HepG2 (cell line): ENCODE data around the gene DDRGK1. TPM values are rescaled to one million over a fixed set of nuclear protein-coding genes. Genes with fewer than 3 reads are reported as not detected.

Source experiments
- ARNTL ChIP-seq: sonication (generic); formaldehyde crosslinking; IDR thresholded peaks from 2 replicates; pipeline ENCODE4 v1.4.0; 2020; ENCODE audit warnings: mild to moderate bottlenecking, missing genetic modification reagents
- KLF6 ChIP-seq: IDR thresholded peaks from 2 replicates; pipeline ENCODE4 v1.8.0; 2016; ENCODE audit warnings: missing biosample characterization, missing genetic modification reagents
- MAFK ChIP-seq, 2 experiments: IDR thresholded peaks in 1 of 2; conservative IDR thresholded peaks in 1 of 2; 2 replicates each; pipeline ENCODE4 v1.6.1; 2011; ENCODE audit warnings: improper control_type of control experiment in 2 of 2, low read length in 2 of 2
- MTA1 ChIP-seq: sonication (generic); formaldehyde crosslinking; IDR thresholded peaks from 2 replicates; pipeline ENCODE4 v1.4.0; 2020; ENCODE audit warnings: missing genetic modification reagents, mild to moderate bottlenecking, borderline replicate concordance
- MTERF4 ChIP-seq: sonication (generic); formaldehyde crosslinking; IDR thresholded peaks from 2 replicates; pipeline ENCODE4 v1.8.0; 2023; ENCODE audit warnings: mild to moderate bottlenecking, missing genetic modification reagents
- NONO ChIP-seq, 2 experiments: fragments of 450-650 bp in 1 of 2; sonication (generic) in 1 of 2; formaldehyde crosslinking in 1 of 2; IDR thresholded peaks in 1 of 2; conservative IDR thresholded peaks in 1 of 2; 2 replicates each; pipeline versions ENCODE4 v1.6.1 to v1.8.0; 2017 to 2022; ENCODE audit warnings: mild to moderate bottlenecking in 1 of 2, missing genetic modification reagents in 1 of 2, moderate library complexity in 1 of 2
- REL ChIP-seq: sonication (generic); formaldehyde crosslinking; conservative IDR thresholded peaks from 2 replicates; pipeline ENCODE4 v1.8.0; 2022; ENCODE audit warnings: mild to moderate bottlenecking, missing genetic modification reagents, moderate library complexity
- SALL2 ChIP-seq: sonication (generic); formaldehyde crosslinking; IDR thresholded peaks from 2 replicates; pipeline ENCODE4 v1.8.1; 2023; ENCODE audit warnings: mild to moderate bottlenecking, missing genetic modification reagents, inconsistent platforms
- SIX1 ChIP-seq: sonication (generic); formaldehyde crosslinking; IDR thresholded peaks from 2 replicates; pipeline ENCODE4 v1.4.0; 2020; ENCODE audit warnings: missing genetic modification reagents, borderline replicate concordance
- SRSF1 ChIP-seq: fragments of 200-400 bp; formaldehyde crosslinking; optimal IDR thresholded peaks from 2 replicates; pipeline ENCODE3; 2017; ENCODE audit warnings: mild to moderate bottlenecking, low read depth, low read length, moderate library complexity
- YEATS2 ChIP-seq: sonication (generic); formaldehyde crosslinking; IDR thresholded peaks from 2 replicates; pipeline ENCODE4 v1.4.0; 2020; ENCODE audit warnings: missing genetic modification reagents, borderline replicate concordance
- ZBTB20 ChIP-seq: sonication (generic); formaldehyde crosslinking; IDR thresholded peaks from 2 replicates; pipeline ENCODE4 v1.8.1; 2023; ENCODE audit warnings: missing genetic modification reagents, low read depth, mild to moderate bottlenecking, borderline replicate concordance
- ZMAT3 ChIP-seq: sonication (generic); formaldehyde crosslinking; conservative IDR thresholded peaks from 2 replicates; pipeline ENCODE4 v1.7.0; 2021; ENCODE audit warnings: missing genetic modification reagents
- ZNF234 ChIP-seq: sonication (generic); formaldehyde crosslinking; conservative IDR thresholded peaks from 2 replicates; pipeline ENCODE4 v1.5.1; 2020; ENCODE audit warnings: mild to moderate bottlenecking, missing genetic modification reagents
- ZNF275 ChIP-seq: sonication (generic); formaldehyde crosslinking; IDR thresholded peaks from 2 replicates; pipeline ENCODE4 v1.8.0; 2022; ENCODE audit warnings: missing genetic modification reagents, mild to moderate bottlenecking, inconsistent platforms, borderline replicate concordance
- ZNF546 ChIP-seq: sonication (generic); formaldehyde crosslinking; conservative IDR thresholded peaks from 2 replicates; pipeline ENCODE4 v1.8.1; 2023; ENCODE audit warnings: mild to moderate bottlenecking, missing genetic modification reagents
- ZNF775 ChIP-seq: sonication (generic); formaldehyde crosslinking; IDR thresholded peaks from 2 replicates; pipeline ENCODE4 v1.4.0; 2020; ENCODE audit warnings: missing genetic modification reagents, mild to moderate bottlenecking, moderate library complexity, borderline replicate concordance
- ZNF788 ChIP-seq: sonication (generic); formaldehyde crosslinking; IDR thresholded peaks from 2 replicates; pipeline ENCODE4 v1.5.0; 2020; ENCODE audit warnings: mild to moderate bottlenecking, missing genetic modification reagents, borderline replicate concordance
- polyA plus RNA-seq, 8 experiments: library from polyadenylated mRNA; depleted of rRNA in 3 of 8; stranded (reverse) in 7 of 8; unstranded in 1 of 8; fragments of >200 nt; fragmentation: Illumina TruSeq in 4 of 8; extraction: Trizol in 4 of 8; gene quantifications; 2 replicates each; pipeline versions ENCODE4 v1.2.1 to v1.2.3, GENCODE V29; 2011 to 2016; ENCODE audit warnings: low read depth in 4 of 8, missing spikeins in 1 of 8, mixed read lengths in 1 of 8; ENCODE audit not compliant: insufficient read depth in 1 of 8
- total RNA-seq, 5 experiments: library from RNA; depleted of rRNA; stranded (reverse); fragments of >200 nt; fragmentation: Illumina TruSeq; extraction: Trizol; gene quantifications; 2 replicates each; pipeline ENCODE4 v1.2.3, GENCODE V29; 2016; ENCODE audit warnings: low read depth in 1 of 5
- TF ChIP-seq, protein P1 (sequence below): sonication (generic); formaldehyde crosslinking; IDR thresholded peaks from 2 replicates; pipeline ENCODE4 v1.5.0; 2020; ENCODE audit warnings: mild to moderate bottlenecking, missing genetic modification reagents, borderline replicate concordance
- TF ChIP-seq, protein P2 (sequence below): conservative IDR thresholded peaks from 2 replicates; pipeline ENCODE4 v1.6.1; 2018; ENCODE audit warnings: missing genetic modification reagents
- TF ChIP-seq, protein P3 (sequence below): sonication (generic); formaldehyde crosslinking; IDR thresholded peaks from 2 replicates; pipeline ENCODE4 v1.4.0; 2020; ENCODE audit warnings: missing genetic modification reagents, borderline replicate concordance

DDRGK1 gene
- total and polyA plus RNA-seq, 2 of the 13 experiments (the other 11 are each of a cell fraction or from before 2014, with no cell fraction given): 96.7 to 149 TPM

GRCh38 chr20:3168079-3168828 is 36.2 kb downstream of the DDRGK1 start (continued):
- 0 out of 2 replicates have a peak, but pooled peaks have one; percentile 53 for TF ChIP-seq KLF6 (CRISPR knock-in tag)
- TF ChIP-seq NONO (IDR thresholded peaks at IDR 0.05): no peak
- peak; percentile 76 for TF ChIP-seq NONO (CRISPR knock-in tag; conservative IDR thresholded peaks at IDR 0.05)
- no peak for TF ChIP-seq REL (CRISPR knock-in tag)
- peak; percentile 94; the same call in 1 of the 2 replicates for TF ChIP-seq ZNF275 (CRISPR knock-in tag)
- peak; percentile 96; the same call in 1 of the 2 replicates for TF ChIP-seq MTA1
- TF ChIP-seq ZNF546 (CRISPR knock-in tag): peak; percentile 52; the same call in 1 of the 2 replicates
- peak; percentile 87; the same call in 1 of the 2 replicates for TF ChIP-seq ZBTB20
- TF ChIP-seq, protein P1, sequence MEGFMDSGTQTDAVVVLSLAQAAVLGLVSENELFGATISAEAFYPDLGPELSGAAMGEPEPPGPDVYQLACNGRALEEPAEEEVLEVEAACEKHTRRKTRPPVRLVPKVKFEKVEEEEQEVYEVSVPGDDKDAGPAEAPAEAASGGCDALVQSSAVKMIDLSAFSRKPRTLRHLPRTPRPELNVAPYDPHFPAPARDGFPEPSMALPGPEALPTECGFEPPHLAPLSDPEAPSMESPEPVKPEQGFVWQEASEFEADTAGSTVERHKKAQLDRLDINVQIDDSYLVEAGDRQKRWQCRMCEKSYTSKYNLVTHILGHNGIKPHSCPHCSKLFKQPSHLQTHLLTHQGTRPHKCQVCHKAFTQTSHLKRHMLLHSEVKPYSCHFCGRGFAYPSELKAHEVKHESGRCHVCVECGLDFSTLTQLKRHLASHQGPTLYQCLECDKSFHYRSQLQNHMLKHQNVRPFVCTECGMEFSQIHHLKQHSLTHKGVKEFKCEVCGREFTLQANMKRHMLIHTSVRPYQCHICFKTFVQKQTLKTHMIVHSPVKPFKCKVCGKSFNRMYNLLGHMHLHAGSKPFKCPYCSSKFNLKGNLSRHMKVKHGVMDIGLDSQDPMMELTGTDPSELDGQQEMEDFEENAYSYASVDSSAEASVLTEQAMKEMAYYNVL (CRISPR knock-in tag): peak; percentile 70; the same call in 1 of the 2 replicates
- TF ChIP-seq MAFK (conservative IDR thresholded peaks at IDR 0.05 in 1 of 2, IDR thresholded peaks at IDR 0.05 in 1 of 2; ENCODE audit: low read length in 2 of 2): no peak
- TF ChIP-seq SALL2: peak; percentile 64; the same call in 1 of the 2 replicates
- TF ChIP-seq ZMAT3 (CRISPR knock-in tag): peak; percentile 83
- peak; percentile 95 for TF ChIP-seq MTERF4 (CRISPR knock-in tag)
- peak; percentile 90 for TF ChIP-seq ZNF788 (CRISPR knock-in tag)
- TF ChIP-seq SRSF1: no peak
- peak; percentile 72 for TF ChIP-seq SIX1 (CRISPR knock-in tag)
- TF ChIP-seq, protein P2, sequence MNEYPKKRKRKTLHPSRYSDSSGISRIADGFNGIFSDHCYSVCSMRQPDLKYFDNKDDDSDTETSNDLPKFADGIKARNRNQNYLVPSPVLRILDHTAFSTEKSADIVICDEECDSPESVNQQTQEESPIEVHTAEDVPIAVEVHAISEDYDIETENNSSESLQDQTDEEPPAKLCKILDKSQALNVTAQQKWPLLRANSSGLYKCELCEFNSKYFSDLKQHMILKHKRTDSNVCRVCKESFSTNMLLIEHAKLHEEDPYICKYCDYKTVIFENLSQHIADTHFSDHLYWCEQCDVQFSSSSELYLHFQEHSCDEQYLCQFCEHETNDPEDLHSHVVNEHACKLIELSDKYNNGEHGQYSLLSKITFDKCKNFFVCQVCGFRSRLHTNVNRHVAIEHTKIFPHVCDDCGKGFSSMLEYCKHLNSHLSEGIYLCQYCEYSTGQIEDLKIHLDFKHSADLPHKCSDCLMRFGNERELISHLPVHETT: no peak
- TF ChIP-seq ZNF775 (CRISPR knock-in tag): no peak; the same call in 1 of the 2 replicates
- TF ChIP-seq YEATS2: peak; percentile 37; the same call in 1 of the 2 replicates
- TF ChIP-seq ARNTL (CRISPR knock-in tag): no peak
- TF ChIP-seq, protein P3, sequence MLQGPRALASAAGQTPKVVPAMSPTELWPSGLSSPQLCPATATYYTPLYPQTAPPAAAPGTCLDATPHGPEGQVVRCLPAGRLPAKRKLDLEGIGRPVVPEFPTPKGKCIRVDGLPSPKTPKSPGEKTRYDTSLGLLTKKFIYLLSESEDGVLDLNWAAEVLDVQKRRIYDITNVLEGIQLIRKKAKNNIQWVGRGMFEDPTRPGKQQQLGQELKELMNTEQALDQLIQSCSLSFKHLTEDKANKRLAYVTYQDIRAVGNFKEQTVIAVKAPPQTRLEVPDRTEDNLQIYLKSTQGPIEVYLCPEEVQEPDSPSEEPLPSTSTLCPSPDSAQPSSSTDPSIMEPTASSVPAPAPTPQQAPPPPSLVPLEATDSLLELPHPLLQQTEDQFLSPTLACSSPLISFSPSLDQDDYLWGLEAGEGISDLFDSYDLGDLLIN (CRISPR knock-in tag): no peak
- TF ChIP-seq ZNF234 (CRISPR knock-in tag): no peak
